Fibroblast of villous mesenchyme (primary cell): ENCODE results near the gene FIBCD1. TPM values are rescaled to one million over a fixed set of nuclear protein-coding genes. Genes with fewer than 3 reads are reported as not detected.

Source experiments
- DNase-seq: peaks from one replicate; pipeline ENCODE4 v3.0.0-alpha.2; 2010; ENCODE audit warnings: low read depth
- H3K4me3 ChIP-seq: 2 replicates; pipeline ENCODE4 v1.5.1; 2011; ENCODE audit warnings: low read depth, mild to moderate bottlenecking, low read length
- total RNA-seq: library from RNA; depleted of rRNA; stranded (reverse); fragments of >200 nt; gene quantifications from 2 replicates; pipeline ENCODE4 v1.2.3, GENCODE V29; 2012
- TF ChIP-seq, protein P1 (sequence below): IDR thresholded peaks from 2 replicates; pipeline ENCODE4 v1.5.1; 2012; ENCODE audit warnings: low read depth, mild to moderate bottlenecking, low read length; ENCODE audit not compliant: insufficient read depth

The FIBCD1 gene
- total RNA-seq, 1 donor, result 4.3 TPM

DNA sequence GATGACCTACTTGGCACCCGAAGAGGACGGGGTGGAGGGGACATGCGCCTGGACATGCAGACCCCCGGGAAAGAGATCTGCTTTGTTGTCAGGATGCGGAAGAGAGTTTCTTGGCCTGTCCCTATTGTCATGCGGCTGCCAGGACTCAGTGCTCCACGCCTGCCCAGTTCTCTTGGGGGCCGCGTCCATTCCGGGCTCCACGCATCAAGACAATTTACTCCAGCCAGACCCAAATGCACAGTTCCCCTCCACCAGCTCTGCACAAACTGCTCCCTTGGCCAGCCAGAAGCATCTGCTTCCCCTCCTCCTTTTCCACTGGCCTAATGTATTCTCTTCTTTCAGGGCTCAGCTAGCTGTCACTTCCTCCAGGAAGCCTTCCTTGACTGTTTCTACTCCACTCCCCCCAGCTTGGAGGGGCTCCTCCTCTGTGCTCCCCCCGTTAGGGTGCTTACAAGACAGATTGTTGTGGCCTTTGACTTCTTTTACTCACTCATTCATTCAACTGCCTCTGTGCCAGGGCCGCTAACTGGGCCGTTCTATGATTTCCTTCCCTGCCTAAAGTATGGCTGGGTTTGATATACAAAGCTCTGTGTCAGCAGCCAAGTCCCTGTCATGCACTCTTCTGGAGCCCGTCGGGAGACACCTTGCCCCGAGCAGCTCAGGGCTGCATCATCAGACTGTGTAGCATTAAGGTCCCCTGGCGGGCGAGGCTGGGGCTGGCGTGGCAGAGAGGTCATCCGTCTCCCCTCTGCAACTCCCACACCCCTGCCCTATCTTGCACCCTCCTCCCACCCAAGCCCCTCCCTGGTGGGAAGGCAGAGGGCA is 6.6 kb downstream of the FIBCD1 start:
- peak; percentile 59 for DNase-seq
- TF ChIP-seq, protein P1, sequence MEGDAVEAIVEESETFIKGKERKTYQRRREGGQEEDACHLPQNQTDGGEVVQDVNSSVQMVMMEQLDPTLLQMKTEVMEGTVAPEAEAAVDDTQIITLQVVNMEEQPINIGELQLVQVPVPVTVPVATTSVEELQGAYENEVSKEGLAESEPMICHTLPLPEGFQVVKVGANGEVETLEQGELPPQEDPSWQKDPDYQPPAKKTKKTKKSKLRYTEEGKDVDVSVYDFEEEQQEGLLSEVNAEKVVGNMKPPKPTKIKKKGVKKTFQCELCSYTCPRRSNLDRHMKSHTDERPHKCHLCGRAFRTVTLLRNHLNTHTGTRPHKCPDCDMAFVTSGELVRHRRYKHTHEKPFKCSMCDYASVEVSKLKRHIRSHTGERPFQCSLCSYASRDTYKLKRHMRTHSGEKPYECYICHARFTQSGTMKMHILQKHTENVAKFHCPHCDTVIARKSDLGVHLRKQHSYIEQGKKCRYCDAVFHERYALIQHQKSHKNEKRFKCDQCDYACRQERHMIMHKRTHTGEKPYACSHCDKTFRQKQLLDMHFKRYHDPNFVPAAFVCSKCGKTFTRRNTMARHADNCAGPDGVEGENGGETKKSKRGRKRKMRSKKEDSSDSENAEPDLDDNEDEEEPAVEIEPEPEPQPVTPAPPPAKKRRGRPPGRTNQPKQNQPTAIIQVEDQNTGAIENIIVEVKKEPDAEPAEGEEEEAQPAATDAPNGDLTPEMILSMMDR, result peak; percentile 21
- H3K4me3 ChIP-seq, result peak overlapping the region; percentile 14

DNA sequence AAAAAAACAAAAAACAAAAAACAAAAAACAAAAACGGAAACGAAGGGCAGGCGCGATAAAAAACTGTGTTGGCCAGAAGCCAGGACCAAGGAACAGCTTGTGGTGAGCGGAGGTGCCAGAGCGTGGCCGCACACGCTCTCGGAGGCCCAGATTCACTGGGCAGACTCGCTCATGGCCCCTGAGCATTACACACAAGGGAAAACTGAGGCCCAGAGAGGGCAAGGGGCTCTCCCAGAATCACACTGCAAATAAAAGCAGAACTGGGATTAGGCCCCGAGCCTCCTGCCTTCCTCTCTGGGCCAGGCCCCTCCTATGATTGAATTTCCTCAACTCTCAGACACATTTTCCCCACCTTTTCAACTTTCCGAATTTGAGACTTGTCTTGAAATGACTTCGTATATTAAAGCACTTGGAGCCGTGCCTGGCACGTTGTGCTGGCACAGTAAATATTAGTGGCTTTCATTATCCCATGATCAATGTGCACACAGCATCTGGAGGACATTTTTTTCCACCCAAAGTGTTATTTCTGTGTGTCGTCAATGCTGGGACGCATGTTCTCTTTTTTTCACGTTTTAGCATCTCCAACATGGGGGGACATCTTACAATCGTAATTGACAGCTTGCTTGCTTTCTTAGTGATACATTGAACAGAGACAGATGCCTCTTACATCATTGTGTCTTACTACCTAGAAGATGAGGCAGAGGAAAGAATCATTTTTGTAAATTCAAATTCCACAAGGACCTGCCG is 7.4 kb downstream of the FIBCD1 start:
- DNase-seq, result no peak
- no peak overlapping the region for H3K4me3 ChIP-seq
- TF ChIP-seq, protein P1, result no peak

DNA sequence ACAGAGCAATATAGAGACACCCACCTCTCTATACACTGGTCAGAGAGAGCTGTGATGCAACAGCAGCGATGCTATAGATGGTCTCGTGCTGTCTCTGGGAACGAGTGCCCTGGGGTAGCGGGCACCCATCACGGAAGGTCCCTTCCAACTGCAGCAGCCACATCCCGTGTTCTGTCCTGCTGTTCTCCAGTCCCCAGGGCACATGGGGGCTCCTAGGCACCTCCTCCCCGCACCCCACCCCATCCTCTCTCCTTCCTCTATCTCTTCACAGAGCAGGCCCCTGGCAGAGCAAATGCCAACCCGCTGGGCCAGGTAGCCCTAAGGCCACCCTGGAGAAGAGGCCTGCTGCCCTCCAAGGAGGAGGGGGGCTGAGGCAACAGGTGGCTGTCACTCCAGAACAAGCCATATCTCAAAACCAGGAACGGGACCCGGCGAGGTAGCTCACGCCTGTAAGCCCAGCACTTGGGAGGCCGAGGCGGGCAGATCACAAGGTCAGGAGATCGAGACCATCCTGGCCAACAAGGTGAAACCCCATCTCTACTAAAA is 8.2 kb downstream of the FIBCD1 start:
- H3K4me3 ChIP-seq, result no peak overlapping the region
- DNase-seq, result no peak
- TF ChIP-seq, protein P1, result no peak

DNA sequence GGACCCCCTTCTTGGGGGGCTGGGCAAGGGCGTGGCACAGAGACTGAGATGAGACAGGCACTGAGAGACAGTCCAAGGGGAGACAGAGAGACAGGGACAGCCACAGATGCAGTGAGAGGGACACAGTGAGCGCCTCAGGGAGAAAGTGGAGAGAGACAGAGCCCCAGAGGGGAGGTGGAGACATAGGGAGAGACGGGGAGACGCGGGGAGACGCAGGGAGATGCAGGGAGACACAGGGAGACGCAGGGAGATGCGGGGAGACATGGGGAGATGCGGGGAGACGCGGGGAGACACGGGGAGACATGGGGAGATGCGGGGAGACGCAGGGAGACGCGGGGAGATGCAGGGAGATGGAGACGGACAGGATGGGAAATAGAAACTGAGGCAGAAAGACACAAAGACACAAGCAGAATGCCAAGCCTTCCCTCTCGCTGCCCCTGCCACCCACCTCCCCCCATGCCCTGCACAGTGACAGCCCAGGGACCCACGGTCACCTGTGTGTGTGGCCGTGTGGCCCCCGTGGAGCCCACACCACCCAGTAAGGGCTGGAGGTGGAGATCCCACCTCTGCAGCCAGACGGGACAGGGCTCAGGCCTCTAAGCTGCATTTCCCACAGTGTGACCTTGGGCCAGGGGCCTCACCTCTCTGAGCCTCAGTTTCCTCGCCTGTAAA is 8.8 kb downstream of the FIBCD1 start:
- TF ChIP-seq, protein P1, result no peak
- DNase-seq, result no peak
- no peak overlapping the region for H3K4me3 ChIP-seq

DNA sequence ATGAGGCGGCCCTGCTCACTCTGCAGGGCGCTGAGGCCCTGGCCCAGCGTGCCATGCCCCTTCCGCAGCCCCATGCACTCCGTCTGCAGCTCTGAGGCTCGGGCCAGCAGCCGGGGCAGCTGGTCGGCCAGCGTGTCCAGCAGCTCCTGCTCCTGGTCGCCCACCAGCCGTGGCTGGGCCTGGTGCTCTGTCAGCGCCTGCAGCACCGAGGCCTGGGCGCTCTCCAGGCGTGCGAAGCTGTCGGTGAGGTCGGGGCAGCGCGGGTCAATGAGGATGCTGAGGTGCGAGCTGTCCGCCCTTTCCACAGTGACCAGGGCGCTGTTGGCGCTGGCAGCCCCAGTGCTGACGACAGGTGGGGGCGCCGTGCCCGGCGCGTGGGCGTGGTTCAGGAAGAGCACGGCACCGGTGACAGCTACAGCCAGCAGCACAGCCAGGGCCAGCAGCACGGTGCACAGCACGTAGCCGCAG is 9.4 kb downstream of the FIBCD1 start:
- no peak overlapping the region for H3K4me3 ChIP-seq
- TF ChIP-seq, protein P1, result no peak
- no peak for DNase-seq

DNA sequence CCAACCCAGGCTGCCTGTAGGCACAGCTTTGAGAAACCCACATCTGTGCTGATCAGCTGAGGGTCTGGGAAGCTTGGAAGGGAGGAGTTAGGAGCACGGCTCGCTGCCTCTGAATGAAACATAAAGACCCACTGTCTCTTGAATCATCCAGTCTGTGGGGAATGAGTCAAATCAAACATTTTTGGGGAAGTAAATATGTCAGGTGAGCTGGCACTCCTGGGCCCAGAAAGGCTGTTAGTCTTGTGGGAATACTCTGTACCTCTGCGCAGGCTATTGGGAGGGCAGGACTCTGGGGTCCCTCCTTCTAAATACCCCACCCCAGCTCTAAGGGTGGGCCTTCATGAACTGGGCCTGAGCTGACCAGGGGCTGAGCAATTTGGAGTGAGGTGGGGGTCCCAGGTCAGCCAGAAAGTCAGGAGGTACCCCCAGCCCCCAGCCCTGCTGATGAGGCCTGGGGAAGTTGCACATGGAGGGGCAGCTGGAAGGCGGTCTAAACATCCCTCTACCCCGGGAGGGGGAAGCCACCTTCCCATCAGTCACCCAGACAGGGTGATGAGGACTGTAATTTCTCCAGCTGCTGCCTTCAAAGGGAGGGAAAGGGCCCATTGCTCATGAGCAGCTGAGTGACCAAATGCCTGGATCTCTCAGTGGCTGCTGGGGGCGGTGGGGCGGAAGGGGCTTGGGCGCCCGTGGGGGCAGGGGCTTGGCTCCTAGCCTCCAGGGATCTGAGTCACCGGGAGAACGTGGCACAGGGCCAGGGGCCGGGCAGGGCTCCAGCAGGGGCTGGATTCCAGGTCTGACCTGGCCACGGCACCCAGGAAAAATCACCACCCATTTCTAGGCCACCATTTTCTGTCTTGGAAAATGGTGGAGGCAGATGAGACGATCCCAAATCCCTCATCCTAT is 10.8 kb downstream of the FIBCD1 start:
- TF ChIP-seq, protein P1, result no peak
- DNase-seq, result peak; percentile 56
- H3K4me3 ChIP-seq, result no peak overlapping the region
